ENCODE results near the gene TNFAIP1.

The TNFAIP1 gene

GRCh38 chr17:28364665-28365363 is 29.3 kb downstream of the TNFAIP1 start, which contains the start of gene SEBOX:
TSS of gene SEBOX (minus strand) at chr17:28365199. CDS start at chr17:28365151, 48 bp downstream.
- ChIA-PET CTCF (interaction anchor here (0.6 kb wide), 1 partner anchor 73 kb away, joined by 3 read pairs; no protein-coding TSS in a partner anchor), POLR2A (interaction anchor here (1.8 kb wide), 1 partner anchor 29 kb away, joined by 8 read pairs; the partner anchor contains the start of genes IFT20 and TNFAIP1)
- no peak for DNase-seq (ENCODE audit: extremely low spot score)
- TF ChIP-seq CTBP1 (IDR thresholded peaks at IDR 0.05; ENCODE audit: borderline replicate concordance): no peak
- TF ChIP-seq FOXK2 (IDR thresholded peaks at IDR 0.05): no peak
- TF ChIP-seq SP1 (IDR thresholded peaks at IDR 0.05): no peak
- TF ChIP-seq PKNOX1 (IDR thresholded peaks at IDR 0.05): no peak
- no peak for TF ChIP-seq FOXA1 (IDR thresholded peaks at IDR 0.05)
- TF ChIP-seq ELF4 (IDR thresholded peaks at IDR 0.05): no peak
- TF ChIP-seq NFRKB (IDR thresholded peaks at IDR 0.05): no peak
- TF ChIP-seq FOXM1 (IDR thresholded peaks at IDR 0.05; ENCODE audit: borderline replicate concordance): no peak
- TF ChIP-seq BHLHE40 (IDR thresholded peaks at IDR 0.05; ENCODE audit: borderline replicate concordance): no peak
- TF ChIP-seq SUZ12 (IDR thresholded peaks at IDR 0.05): no peak
- no peak for TF ChIP-seq ARNT (IDR thresholded peaks at IDR 0.05)
- no peak for TF ChIP-seq L3MBTL2 (conservative IDR thresholded peaks at IDR 0.05)
- no peak for TF ChIP-seq ZNF384 (IDR thresholded peaks at IDR 0.05)
- no peak for TF ChIP-seq HDGF (IDR thresholded peaks at IDR 0.05; ENCODE audit: borderline replicate concordance)

GRCh38 chr17:28365487-28365886 is 29.9 kb downstream of the TNFAIP1 start:
- POLR2A ChIA-PET: no interaction called here
- CTCF ChIA-PET: interaction anchor here (0.6 kb wide), 1 partner anchor 73 kb away, joined by 3 read pairs; no protein-coding TSS in a partner anchor

GRCh38 chr17:28366605-28367004 is 31.0 kb downstream of the TNFAIP1 start:
- POLR2A ChIA-PET: interaction anchor here (0.8 to 6.4 kb wide), 4 partner anchors 9 to 34 kb away, joined by 3 to 64 read pairs (median 3); partner anchors contain the start of genes IFT20, POLDIP2 and TNFAIP1
- DNase-seq (ENCODE audit: extremely low spot score): no peak
- CTCF ChIA-PET: interaction anchor here (0.6 to 1.8 kb wide), 2 partner anchors 9 to 31 kb away, joined by 3 to 6 read pairs; partner anchors contain the start of genes IFT20, POLDIP2 and TNFAIP1
- TF ChIP-seq CTBP1 (IDR thresholded peaks at IDR 0.05; ENCODE audit: borderline replicate concordance) (no peak), ARNT (IDR thresholded peaks at IDR 0.05) (no peak), FOXA1 (IDR thresholded peaks at IDR 0.05) (no peak), FOXM1 (IDR thresholded peaks at IDR 0.05; ENCODE audit: borderline replicate concordance) (no peak), HDGF (IDR thresholded peaks at IDR 0.05; ENCODE audit: borderline replicate concordance) (no peak)

More at GRCh38 chr17:28365487-28365886, 29.9 kb downstream of the TNFAIP1 start:
- no peak for TF ChIP-seq BHLHE40 (IDR thresholded peaks at IDR 0.05; ENCODE audit: borderline replicate concordance)
- no peak for TF ChIP-seq LEF1 (IDR thresholded peaks at IDR 0.05; ENCODE audit: borderline replicate concordance)
- TF ChIP-seq NFRKB (IDR thresholded peaks at IDR 0.05): no peak
- TF ChIP-seq ZNF384 (IDR thresholded peaks at IDR 0.05): no peak
- no peak for TF ChIP-seq SUZ12 (IDR thresholded peaks at IDR 0.05)
- TF ChIP-seq PKNOX1 (IDR thresholded peaks at IDR 0.05): no peak
- TF ChIP-seq ELF4 (IDR thresholded peaks at IDR 0.05): no peak
- TF ChIP-seq ARNT (IDR thresholded peaks at IDR 0.05): no peak
- DNase-seq (ENCODE audit: extremely low spot score): no peak

- POLR2A ChIA-PET: interaction anchor here (1.0 to 6.4 kb wide), 3 partner anchors 10 to 38 kb away, joined by 3 to 64 read pairs (median 4); partner anchors contain the start of genes POLDIP2 and TNFAIP1
These were observed 32.2 kb downstream of the TNFAIP1 start for GRCh38 chr17:28367641-28368305.

GRCh38 chr17:28368306-28368831 is 32.8 kb downstream of the TNFAIP1 start:
- no peak for TF ChIP-seq FOXK2 (IDR thresholded peaks at IDR 0.05)
- no peak for TF ChIP-seq NFRKB (IDR thresholded peaks at IDR 0.05)
- no peak for TF ChIP-seq ZNF384 (IDR thresholded peaks at IDR 0.05)
- TF ChIP-seq LEF1 (IDR thresholded peaks at IDR 0.05; ENCODE audit: borderline replicate concordance): no peak
- TF ChIP-seq ELF4 (IDR thresholded peaks at IDR 0.05): no peak
- TF ChIP-seq SUZ12 (IDR thresholded peaks at IDR 0.05): no peak
- no peak for TF ChIP-seq L3MBTL2 (conservative IDR thresholded peaks at IDR 0.05)
- TF ChIP-seq TARDBP (IDR thresholded peaks at IDR 0.05): no peak
- no peak for TF ChIP-seq PKNOX1 (IDR thresholded peaks at IDR 0.05)
- TF ChIP-seq CTBP1 (IDR thresholded peaks at IDR 0.05; ENCODE audit: borderline replicate concordance): no peak
- no peak for TF ChIP-seq ARNT (IDR thresholded peaks at IDR 0.05)
- TF ChIP-seq HDGF (IDR thresholded peaks at IDR 0.05; ENCODE audit: borderline replicate concordance): no peak
- TF ChIP-seq FOXM1 (IDR thresholded peaks at IDR 0.05; ENCODE audit: borderline replicate concordance): no peak
- TF ChIP-seq SP1 (IDR thresholded peaks at IDR 0.05): no peak
- TF ChIP-seq FOXA1 (IDR thresholded peaks at IDR 0.05): no peak
- no peak for TF ChIP-seq BHLHE40 (IDR thresholded peaks at IDR 0.05; ENCODE audit: borderline replicate concordance)
- no peak for DNase-seq (ENCODE audit: extremely low spot score)
- CTCF ChIA-PET: no interaction called here
- POLR2A ChIA-PET: interaction anchor here (1.0 to 6.4 kb wide), 3 partner anchors 11 to 37 kb away, joined by 3 to 64 read pairs (median 4); partner anchors contain the start of genes POLDIP2 and TNFAIP1

More at GRCh38 chr17:28367641-28368305, 32.2 kb downstream of the TNFAIP1 start:
- no peak for DNase-seq (ENCODE audit: extremely low spot score)
- TF ChIP-seq TARDBP (IDR thresholded peaks at IDR 0.05) (no peak), FOXM1 (IDR thresholded peaks at IDR 0.05; ENCODE audit: borderline replicate concordance) (no peak), CTBP1 (IDR thresholded peaks at IDR 0.05; ENCODE audit: borderline replicate concordance) (no peak), LEF1 (IDR thresholded peaks at IDR 0.05; ENCODE audit: borderline replicate concordance) (no peak), FOXK2 (IDR thresholded peaks at IDR 0.05) (no peak), FOXA1 (IDR thresholded peaks at IDR 0.05) (no peak), PKNOX1 (IDR thresholded peaks at IDR 0.05) (no peak), ZNF384 (IDR thresholded peaks at IDR 0.05) (no peak), BHLHE40 (IDR thresholded peaks at IDR 0.05; ENCODE audit: borderline replicate concordance) (no peak), ELF4 (IDR thresholded peaks at IDR 0.05) (no peak), SUZ12 (IDR thresholded peaks at IDR 0.05) (no peak)
- CTCF ChIA-PET: interaction anchor here (1.8 kb wide), 1 partner anchor 10 kb away, joined by 6 read pairs; the partner anchor contains the start of gene POLDIP2
